Measurements from ENCODE around the gene EWSR1. TPM values are rescaled to one million over a fixed set of nuclear protein-coding genes. Genes with fewer than 3 reads are reported as not detected.
A peak's percentile ranks its signal among the peaks of the same experiment; 100 is the strongest.
"Not testable (repeated sequence)": the region's sequence is repeated elsewhere in the genome, so short reads cannot be mapped to it uniquely, and the experiment has no call there.

The EWSR1 gene
- polyA plus RNA-seq, 1 donor = 276 TPM

GRCh38 chr22:29245626-29246385, 22.3 kb upstream of the EWSR1 start:
- H3K36me3 ChIP-seq (ENCODE audit: control insufficient read depth, insufficient read depth, low read length) = peaks cover 46% of the 10 kb centered on the region
- H3K27ac ChIP-seq (ENCODE audit: low read length) = no peak overlapping the region
- DNase-seq = peak; percentile 59 to 61
- 33% methylated on average over 1 of the region's 11 CpGs for WGBS (ENCODE audit: insufficient coverage, low lambda C conversion rate)
- H3K4me3 ChIP-seq (ENCODE audit: low read length) = no peak overlapping the region
- H3K9me3 ChIP-seq (ENCODE audit: control insufficient read depth, low read depth, low read length) = no peaks in the 10 kb centered on the region
- peaks cover 10% of the 10 kb centered on the region for H3K4me1 ChIP-seq (ENCODE audit: control insufficient read depth, insufficient read depth, low read length)
- H3K27me3 ChIP-seq (ENCODE audit: control insufficient read depth, insufficient read depth, low read length) = no peaks in the 10 kb centered on the region

- DNase-seq; H3K27me3 ChIP-seq (ENCODE audit: control insufficient read depth, insufficient read depth, low read length); H3K9me3 ChIP-seq (ENCODE audit: control insufficient read depth, low read depth, low read length); H3K4me3 ChIP-seq (ENCODE audit: low read length); H3K27ac ChIP-seq (ENCODE audit: low read length): not testable (repeated sequence)
- Histone ChIP-seq H3K4me1 (ENCODE audit: control insufficient read depth, insufficient read depth, low read length) (peaks cover 10% of the 10 kb centered on the region), H3K36me3 (ENCODE audit: control insufficient read depth, insufficient read depth, low read length) (peaks cover 35% of the 10 kb centered on the region)
- WGBS (ENCODE audit: insufficient coverage, low lambda C conversion rate) = 100% methylated on average over 3 of the region's 10 CpGs
Measured at GRCh38 chr22:29247891-29248290, 20.2 kb upstream of the EWSR1 start.

GRCh38 chr22:29251265-29251664, 16.8 kb upstream of the EWSR1 start:
- H3K27ac ChIP-seq (ENCODE audit: low read length) = no peak overlapping the region
- no CpG with 5 or more reads among the region's 5 CpGs for WGBS (ENCODE audit: insufficient coverage, low lambda C conversion rate)
- no peaks in the 10 kb centered on the region for H3K9me3 ChIP-seq (ENCODE audit: control insufficient read depth, low read depth, low read length)

GRCh38 chr22:29251981-29252911, 15.8 kb upstream of the EWSR1 start:
- no CpG with 5 or more reads among the region's 10 CpGs for WGBS (ENCODE audit: insufficient coverage, low lambda C conversion rate)
- no peak overlapping the region for H3K4me3 ChIP-seq (ENCODE audit: low read length)
- peaks cover 40% of the 10 kb centered on the region for H3K36me3 ChIP-seq (ENCODE audit: control insufficient read depth, insufficient read depth, low read length)
- no peaks in the 10 kb centered on the region for H3K4me1 ChIP-seq (ENCODE audit: control insufficient read depth, insufficient read depth, low read length)
- H3K9me3 ChIP-seq (ENCODE audit: control insufficient read depth, low read depth, low read length) = no peaks in the 10 kb centered on the region
- no peaks in the 10 kb centered on the region for H3K27me3 ChIP-seq (ENCODE audit: control insufficient read depth, insufficient read depth, low read length)
- no peak for DNase-seq
- no peak overlapping the region for H3K27ac ChIP-seq (ENCODE audit: low read length)

More at GRCh38 chr22:29251265-29251664, 16.8 kb upstream of the EWSR1 start:
- H3K4me1 ChIP-seq (ENCODE audit: control insufficient read depth, insufficient read depth, low read length) = no peaks in the 10 kb centered on the region
- H3K36me3 ChIP-seq (ENCODE audit: control insufficient read depth, insufficient read depth, low read length) = peaks cover 37% of the 10 kb centered on the region
- no peaks in the 10 kb centered on the region for H3K27me3 ChIP-seq (ENCODE audit: control insufficient read depth, insufficient read depth, low read length)
- no peak overlapping the region for H3K4me3 ChIP-seq (ENCODE audit: low read length)
- DNase-seq = no peak

GRCh38 chr22:29253561-29254285, 14.3 kb upstream of the EWSR1 start:
- Histone ChIP-seq H3K36me3 (ENCODE audit: control insufficient read depth, insufficient read depth, low read length) (peaks cover 50% of the 10 kb centered on the region), H3K9me3 (ENCODE audit: control insufficient read depth, low read depth, low read length) (no peaks in the 10 kb centered on the region), H3K4me3 (ENCODE audit: low read length) (no peak overlapping the region), H3K27ac (ENCODE audit: low read length) (no peak overlapping the region), H3K4me1 (ENCODE audit: control insufficient read depth, insufficient read depth, low read length) (no peaks in the 10 kb centered on the region), H3K27me3 (ENCODE audit: control insufficient read depth, insufficient read depth, low read length) (no peaks in the 10 kb centered on the region)
- no peak for DNase-seq
- 92% methylated on average over 2 of the region's 14 CpGs for WGBS (ENCODE audit: insufficient coverage, low lambda C conversion rate)

- no CpG with 5 or more reads among the region's 4 CpGs for WGBS (ENCODE audit: insufficient coverage, low lambda C conversion rate)
- H3K36me3 ChIP-seq (ENCODE audit: control insufficient read depth, insufficient read depth, low read length) = peaks cover 55% of the 10 kb centered on the region
- H3K27me3 ChIP-seq (ENCODE audit: control insufficient read depth, insufficient read depth, low read length) = no peaks in the 10 kb centered on the region
- H3K27ac ChIP-seq (ENCODE audit: low read length) = no peak overlapping the region
- H3K4me3 ChIP-seq (ENCODE audit: low read length) = no peak overlapping the region
- H3K4me1 ChIP-seq (ENCODE audit: control insufficient read depth, insufficient read depth, low read length) = no peaks in the 10 kb centered on the region
- no peak for DNase-seq
- H3K9me3 ChIP-seq (ENCODE audit: control insufficient read depth, low read depth, low read length) = no peaks in the 10 kb centered on the region
Measured at GRCh38 chr22:29254286-29254660, 13.8 kb upstream of the EWSR1 start.

GRCh38 chr22:29255064-29255621, 12.9 kb upstream of the EWSR1 start:
- Histone ChIP-seq H3K27me3 (ENCODE audit: control insufficient read depth, insufficient read depth, low read length) (no peaks in the 10 kb centered on the region), H3K27ac (ENCODE audit: low read length) (no peak overlapping the region), H3K9me3 (ENCODE audit: control insufficient read depth, low read depth, low read length) (no peaks in the 10 kb centered on the region), H3K36me3 (ENCODE audit: control insufficient read depth, insufficient read depth, low read length) (peaks cover 63% of the 10 kb centered on the region), H3K4me1 (ENCODE audit: control insufficient read depth, insufficient read depth, low read length) (no peaks in the 10 kb centered on the region), H3K4me3 (ENCODE audit: low read length) (no peak overlapping the region)
- no CpG with 5 or more reads among the region's 11 CpGs for WGBS (ENCODE audit: insufficient coverage, low lambda C conversion rate)
- no peak for DNase-seq

- H3K36me3 ChIP-seq (ENCODE audit: control insufficient read depth, insufficient read depth, low read length) = peaks cover 73% of the 10 kb centered on the region
- no peak for DNase-seq
- WGBS (ENCODE audit: insufficient coverage, low lambda C conversion rate) = 100% methylated on average over 1 of the region's 8 CpGs
- H3K9me3 ChIP-seq (ENCODE audit: control insufficient read depth, low read depth, low read length) = no peaks in the 10 kb centered on the region
- H3K4me1 ChIP-seq (ENCODE audit: control insufficient read depth, insufficient read depth, low read length) = no peaks in the 10 kb centered on the region
- no peak overlapping the region for H3K27ac ChIP-seq (ENCODE audit: low read length)
- H3K4me3 ChIP-seq (ENCODE audit: low read length) = no peak overlapping the region
- no peaks in the 10 kb centered on the region for H3K27me3 ChIP-seq (ENCODE audit: control insufficient read depth, insufficient read depth, low read length)
Measured at GRCh38 chr22:29256606-29257325, 11.3 kb upstream of the EWSR1 start.

GRCh38 chr22:29257751-29258181, 10.3 kb upstream of the EWSR1 start:
- no peak overlapping the region for H3K4me3 ChIP-seq (ENCODE audit: low read length)
- no CpG with 5 or more reads among the region's 8 CpGs for WGBS (ENCODE audit: insufficient coverage, low lambda C conversion rate)
- DNase-seq = no peak
- no peaks in the 10 kb centered on the region for H3K27me3 ChIP-seq (ENCODE audit: control insufficient read depth, insufficient read depth, low read length)
- no peaks in the 10 kb centered on the region for H3K4me1 ChIP-seq (ENCODE audit: control insufficient read depth, insufficient read depth, low read length)
- H3K36me3 ChIP-seq (ENCODE audit: control insufficient read depth, insufficient read depth, low read length) = peaks cover 68% of the 10 kb centered on the region
- H3K27ac ChIP-seq (ENCODE audit: low read length) = no peak overlapping the region
- H3K9me3 ChIP-seq (ENCODE audit: control insufficient read depth, low read depth, low read length) = no peaks in the 10 kb centered on the region
